HG03571 (cell line): ENCODE results near the gene FAM13A.
"Not testable (repeated sequence)": the region's sequence is repeated elsewhere in the genome, so short reads cannot be mapped to it uniquely, and the experiment has no call there.

Experiments used
- ATAC-seq: cut with Tn5 transposase; IDR thresholded peaks from one replicate; pipeline ENCODE4 v1.9.1; 2021; ENCODE audit not compliant: unreplicated experiment

Gene FAM13A

GRCh38 chr4:88964450-88964849 is 92.5 kb downstream of the FAM13A start:
- no peak for ATAC-seq

- no peak for ATAC-seq
Observed at GRCh38 chr4:88963817-88964216, 93.2 kb downstream of the FAM13A start.

- no peak for ATAC-seq
Observed at GRCh38 chr4:88962396-88962795, 94.6 kb downstream of the FAM13A start.

DNA sequence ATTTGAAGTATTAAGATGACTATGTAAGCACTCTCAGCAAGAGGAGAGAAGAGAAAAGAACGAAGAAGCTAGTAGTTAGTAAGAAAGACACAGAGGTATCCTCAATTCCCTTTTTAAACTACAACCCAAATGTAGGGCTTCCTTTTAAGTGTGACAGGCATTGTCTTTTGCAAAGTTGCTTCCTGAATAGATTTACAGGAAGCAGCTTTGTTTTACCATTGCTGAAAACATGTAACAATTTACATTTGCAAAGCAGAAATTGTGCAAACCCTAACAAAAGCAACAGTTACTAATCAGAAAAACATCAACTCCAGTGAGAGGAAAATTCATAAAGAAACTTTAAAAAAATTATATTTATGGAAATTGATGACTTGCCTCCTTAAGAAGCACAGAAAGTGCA is 96.4 kb downstream of the FAM13A start:
- ATAC-seq, result no peak

DNA sequence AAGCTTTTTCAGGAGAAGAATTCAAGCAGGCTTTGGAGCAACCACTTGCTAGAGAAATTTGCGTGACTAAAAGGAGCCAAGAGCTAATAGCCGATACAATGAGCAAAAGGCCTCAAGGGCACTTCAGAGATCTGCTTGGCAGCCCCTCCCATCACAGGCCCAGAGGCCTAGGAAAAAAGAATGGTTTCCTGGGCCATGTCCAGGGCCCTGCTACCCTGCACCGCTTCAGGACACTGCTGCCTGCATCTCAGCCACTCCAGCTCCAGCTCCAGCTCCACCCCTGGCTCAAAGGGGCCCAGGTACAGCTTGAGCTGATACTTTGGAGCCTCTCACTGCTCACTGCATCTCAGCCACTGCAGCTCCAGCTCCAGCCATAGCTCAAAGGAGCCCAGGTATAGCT is 98.9 kb downstream of the FAM13A start:
- ATAC-seq, result no peak

GRCh38 chr4:88957570-88957969 is 99.4 kb downstream of the FAM13A start:
- no peak for ATAC-seq

DNA sequence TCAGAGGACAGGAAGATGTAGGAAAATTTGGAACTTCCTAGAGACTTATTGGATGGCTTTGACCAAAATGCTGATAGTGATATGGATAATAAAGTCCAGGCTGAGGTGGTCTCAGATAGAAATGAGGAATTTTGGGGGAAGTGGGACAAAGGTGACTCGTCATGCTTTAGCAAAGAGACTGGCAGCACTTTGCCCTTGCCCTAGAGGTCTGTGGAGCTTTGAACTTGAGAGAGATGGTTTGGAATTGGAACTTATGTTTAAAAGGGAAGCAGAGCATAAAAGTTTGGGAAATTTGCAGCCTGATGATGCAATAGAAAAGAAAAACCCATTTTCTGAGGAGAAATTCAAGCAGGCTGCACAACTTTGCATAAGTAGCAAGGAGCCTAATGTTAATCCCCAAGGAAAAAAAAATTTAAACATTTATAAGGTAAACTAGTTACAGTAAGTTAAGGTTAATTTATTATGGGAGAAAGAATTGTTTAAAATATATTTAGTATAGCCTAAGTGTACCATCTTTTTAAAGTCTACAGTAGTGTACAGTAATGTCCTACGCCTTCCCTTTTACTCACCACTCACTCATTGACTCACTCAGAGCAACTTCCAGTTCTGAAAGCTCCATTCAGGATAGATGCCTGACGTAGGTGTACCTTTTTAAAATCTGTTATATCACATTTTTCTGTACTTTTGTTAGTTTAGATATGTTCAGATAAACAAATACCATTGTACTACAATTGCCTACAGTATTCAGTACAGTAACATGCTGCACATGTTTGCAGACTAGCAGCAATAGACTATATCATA is 101.2 kb downstream of the FAM13A start:
- no peak for ATAC-seq

GRCh38 chr4:88953400-88953799 is 103.6 kb downstream of the FAM13A start:
- ATAC-seq, result peak; percentile 66

- ATAC-seq, result no peak
Observed at GRCh38 chr4:88952081-88952480, 104.9 kb downstream of the FAM13A start.

GRCh38 chr4:88949605-88950004 is 107.4 kb downstream of the FAM13A start:
- ATAC-seq, result no peak

DNA sequence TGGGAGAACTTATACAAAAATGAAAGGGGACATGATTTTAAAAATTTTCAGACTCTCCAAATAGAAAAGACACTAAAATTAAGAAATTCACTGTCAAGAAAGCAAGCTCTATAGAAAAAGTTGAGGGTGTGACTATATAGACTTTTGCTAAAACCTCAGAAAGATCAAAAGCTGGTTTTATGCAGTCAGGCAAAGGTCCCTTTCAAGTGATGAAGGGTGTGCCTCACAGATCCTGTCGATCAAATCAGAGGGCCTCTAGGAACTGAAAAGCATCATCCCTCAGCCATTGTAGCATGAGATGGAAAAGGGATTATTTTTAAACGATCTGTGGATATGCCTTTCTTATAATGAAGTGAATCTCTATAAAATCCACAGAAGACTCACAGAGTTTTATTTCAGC is 116.5 kb downstream of the FAM13A start:
- ATAC-seq, result no peak

DNA sequence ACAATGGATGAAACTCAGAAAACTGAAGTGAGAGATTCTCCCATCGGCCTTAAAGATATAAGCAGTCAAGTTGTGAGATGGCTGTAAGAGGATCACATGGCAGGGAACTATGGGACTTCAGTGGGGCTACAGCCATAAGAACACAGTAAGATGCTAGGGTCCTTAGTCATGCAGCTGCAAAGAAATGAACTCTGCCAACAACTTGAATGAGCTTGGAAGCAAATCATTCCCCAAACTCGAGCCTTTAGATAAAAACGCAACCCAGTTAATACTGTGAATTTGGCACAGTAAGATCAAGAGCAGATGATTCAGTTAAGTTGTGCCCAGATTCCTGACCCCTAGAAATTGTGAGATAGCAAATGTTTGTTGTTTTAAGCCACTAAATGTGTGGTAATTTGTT is 117.3 kb downstream of the FAM13A start:
- no peak for ATAC-seq

GRCh38 chr4:88938138-88938537 is 118.8 kb downstream of the FAM13A start:
- no peak for ATAC-seq

DNA sequence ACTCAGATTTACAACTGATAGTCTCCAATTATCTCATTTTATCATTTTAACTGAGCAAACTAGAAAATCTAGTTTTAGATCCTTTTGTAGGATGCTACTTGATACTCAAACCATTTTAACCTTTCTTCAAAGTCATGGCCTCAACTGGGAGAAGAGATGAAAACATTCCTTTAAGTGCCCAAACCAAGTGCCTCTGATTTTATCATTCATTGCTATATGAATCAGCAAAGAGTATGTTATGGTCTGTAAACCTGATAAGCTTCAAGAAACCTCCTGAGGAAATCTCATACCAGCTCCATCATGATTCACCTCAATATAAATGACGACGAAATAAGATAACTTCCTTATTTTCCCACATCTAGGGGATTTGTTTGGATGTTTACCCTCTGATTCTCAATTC is 119.9 kb downstream of the FAM13A start:
- no peak for ATAC-seq

DNA sequence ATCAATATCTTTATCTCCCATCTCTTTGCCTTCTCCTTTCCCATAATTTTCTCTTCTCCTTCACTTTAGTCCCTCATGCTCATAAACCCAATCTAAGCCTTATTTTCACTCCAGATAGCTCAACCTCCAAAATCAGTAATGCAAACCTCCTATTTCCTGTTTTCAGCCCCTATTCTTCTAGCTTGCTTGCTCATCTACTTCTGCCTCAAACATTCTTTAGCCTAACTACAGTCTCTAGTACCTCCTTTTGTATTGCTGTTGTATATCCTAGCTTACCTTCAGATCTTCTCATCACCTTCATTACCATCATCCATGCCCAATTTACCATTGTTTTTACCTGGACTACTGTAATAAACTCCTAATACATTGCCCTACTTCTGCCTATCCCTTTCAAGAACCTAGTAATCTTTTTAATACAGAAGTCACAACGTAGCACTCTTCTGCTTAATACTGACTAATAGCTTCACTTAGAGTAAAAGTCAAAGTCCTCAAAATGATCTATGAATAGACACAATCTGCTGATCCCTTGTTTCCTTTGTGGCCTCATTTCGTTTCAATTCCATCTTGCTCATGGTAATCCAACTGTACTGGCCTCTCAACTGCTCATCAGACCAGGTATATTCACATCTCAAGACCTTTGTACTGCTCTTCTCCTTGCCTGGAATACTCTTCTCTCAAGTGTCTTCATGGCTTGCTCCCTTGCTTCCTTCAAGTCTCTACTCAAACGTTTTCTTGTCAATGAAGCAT is 123.4 kb downstream of the FAM13A start:
- ATAC-seq, result no peak

- ATAC-seq, result no peak
Observed at GRCh38 chr4:88928852-88929251, 128.1 kb downstream of the FAM13A start.

DNA sequence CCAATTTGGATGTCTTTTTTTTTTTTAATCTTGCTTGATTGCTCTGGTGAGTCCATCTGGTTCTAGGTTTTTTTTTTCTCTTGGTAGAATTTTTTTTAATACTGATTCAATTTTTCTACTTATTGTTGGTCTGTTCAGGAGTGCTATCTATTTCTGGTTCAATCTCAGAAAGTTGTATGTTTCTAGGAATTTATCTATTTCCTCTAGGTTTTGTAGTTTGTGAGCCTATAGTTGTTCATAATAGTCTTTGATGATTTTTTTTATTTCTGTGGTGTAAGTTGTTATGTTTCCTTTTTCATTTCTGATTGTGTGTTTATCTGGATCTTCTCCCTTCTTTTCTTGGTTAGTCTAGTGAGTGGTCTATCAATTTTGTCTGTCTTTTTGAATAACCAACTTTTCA is 129.6 kb downstream of the FAM13A start:
- ATAC-seq, result no peak

- ATAC-seq, result no peak
Observed at GRCh38 chr4:88919056-88919455, 137.9 kb downstream of the FAM13A start.

DNA sequence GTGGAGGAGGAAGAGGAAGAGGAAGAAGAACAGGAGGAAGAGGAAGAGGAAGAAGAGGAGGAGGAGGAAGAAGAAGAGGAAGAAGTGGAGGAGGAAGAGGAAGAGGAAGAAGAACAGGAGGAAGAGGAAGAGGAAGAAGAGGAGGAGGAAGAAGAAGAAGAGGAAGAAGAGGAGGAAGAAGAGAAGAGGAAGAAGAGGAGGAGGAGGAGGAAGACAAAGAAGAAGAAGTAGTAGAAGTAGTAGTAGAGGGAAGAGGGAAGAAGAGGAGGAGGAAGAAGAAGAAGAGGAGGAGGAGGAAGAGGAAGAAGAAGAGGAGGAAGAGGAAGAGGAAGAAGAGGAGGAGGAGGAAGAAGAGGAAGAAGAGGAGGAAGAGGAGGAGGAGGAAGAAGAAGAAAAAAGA is 143.8 kb downstream of the FAM13A start:
- ATAC-seq, result not testable (repeated sequence)

GRCh38 chr4:88911246-88912212 is 145.5 kb downstream of the FAM13A start:
- no peak for ATAC-seq

DNA sequence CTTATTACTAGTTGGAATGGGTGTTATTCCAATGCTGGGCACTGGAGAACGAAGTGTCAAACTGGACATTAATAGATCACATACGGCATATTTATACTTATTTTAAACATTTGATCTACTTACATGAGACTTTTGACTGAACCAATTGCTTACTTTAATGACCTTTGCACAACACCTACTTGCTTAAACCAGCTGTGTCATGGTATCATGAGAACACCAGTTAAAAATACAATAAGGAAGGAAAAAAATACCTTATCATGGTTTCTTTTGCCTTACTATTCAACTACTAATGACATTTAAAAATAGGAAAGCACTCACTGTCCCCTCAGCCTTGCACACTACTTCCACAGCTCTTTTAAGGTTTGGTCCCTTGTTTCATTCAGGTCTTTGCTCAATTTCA is 146.9 kb downstream of the FAM13A start:
- ATAC-seq, result no peak
